Measurements from ENCODE around the gene POLA2.

DNA sequence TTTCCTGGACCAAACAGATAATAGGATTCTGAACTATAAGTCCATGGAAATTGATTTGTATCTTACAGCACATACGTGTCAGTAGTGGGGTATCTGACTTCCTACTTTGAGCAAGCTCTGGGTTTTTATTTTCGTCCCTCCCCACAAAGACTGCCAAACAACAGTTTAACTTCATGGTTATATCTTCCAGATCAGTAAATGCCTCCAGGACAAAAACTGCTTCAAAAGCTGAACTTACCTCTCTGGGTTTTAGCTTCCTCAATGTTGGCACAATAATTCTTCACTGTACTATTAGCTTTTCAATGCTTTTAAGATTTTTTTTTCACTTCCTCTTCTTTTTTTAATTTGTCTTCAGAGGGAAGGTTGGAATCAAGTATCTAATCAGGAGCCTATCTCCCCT is 67.7 kb downstream of the POLA2 start:
- TF ChIP-seq, protein P1, sequence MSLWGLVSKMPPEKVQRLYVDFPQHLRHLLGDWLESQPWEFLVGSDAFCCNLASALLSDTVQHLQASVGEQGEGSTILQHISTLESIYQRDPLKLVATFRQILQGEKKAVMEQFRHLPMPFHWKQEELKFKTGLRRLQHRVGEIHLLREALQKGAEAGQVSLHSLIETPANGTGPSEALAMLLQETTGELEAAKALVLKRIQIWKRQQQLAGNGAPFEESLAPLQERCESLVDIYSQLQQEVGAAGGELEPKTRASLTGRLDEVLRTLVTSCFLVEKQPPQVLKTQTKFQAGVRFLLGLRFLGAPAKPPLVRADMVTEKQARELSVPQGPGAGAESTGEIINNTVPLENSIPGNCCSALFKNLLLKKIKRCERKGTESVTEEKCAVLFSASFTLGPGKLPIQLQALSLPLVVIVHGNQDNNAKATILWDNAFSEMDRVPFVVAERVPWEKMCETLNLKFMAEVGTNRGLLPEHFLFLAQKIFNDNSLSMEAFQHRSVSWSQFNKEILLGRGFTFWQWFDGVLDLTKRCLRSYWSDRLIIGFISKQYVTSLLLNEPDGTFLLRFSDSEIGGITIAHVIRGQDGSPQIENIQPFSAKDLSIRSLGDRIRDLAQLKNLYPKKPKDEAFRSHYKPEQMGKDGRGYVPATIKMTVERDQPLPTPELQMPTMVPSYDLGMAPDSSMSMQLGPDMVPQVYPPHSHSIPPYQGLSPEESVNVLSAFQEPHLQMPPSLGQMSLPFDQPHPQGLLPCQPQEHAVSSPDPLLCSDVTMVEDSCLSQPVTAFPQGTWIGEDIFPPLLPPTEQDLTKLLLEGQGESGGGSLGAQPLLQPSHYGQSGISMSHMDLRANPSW (CRISPR knock-in tag; conservative IDR thresholded peaks at IDR 0.05; ENCODE audit: low read depth) = no peak
- TF ChIP-seq, protein P2, sequence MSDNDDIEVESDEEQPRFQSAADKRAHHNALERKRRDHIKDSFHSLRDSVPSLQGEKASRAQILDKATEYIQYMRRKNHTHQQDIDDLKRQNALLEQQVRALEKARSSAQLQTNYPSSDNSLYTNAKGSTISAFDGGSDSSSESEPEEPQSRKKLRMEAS (CRISPR knock-in tag; IDR thresholded peaks at IDR 0.05) = no peak
- TF ChIP-seq, protein P3, sequence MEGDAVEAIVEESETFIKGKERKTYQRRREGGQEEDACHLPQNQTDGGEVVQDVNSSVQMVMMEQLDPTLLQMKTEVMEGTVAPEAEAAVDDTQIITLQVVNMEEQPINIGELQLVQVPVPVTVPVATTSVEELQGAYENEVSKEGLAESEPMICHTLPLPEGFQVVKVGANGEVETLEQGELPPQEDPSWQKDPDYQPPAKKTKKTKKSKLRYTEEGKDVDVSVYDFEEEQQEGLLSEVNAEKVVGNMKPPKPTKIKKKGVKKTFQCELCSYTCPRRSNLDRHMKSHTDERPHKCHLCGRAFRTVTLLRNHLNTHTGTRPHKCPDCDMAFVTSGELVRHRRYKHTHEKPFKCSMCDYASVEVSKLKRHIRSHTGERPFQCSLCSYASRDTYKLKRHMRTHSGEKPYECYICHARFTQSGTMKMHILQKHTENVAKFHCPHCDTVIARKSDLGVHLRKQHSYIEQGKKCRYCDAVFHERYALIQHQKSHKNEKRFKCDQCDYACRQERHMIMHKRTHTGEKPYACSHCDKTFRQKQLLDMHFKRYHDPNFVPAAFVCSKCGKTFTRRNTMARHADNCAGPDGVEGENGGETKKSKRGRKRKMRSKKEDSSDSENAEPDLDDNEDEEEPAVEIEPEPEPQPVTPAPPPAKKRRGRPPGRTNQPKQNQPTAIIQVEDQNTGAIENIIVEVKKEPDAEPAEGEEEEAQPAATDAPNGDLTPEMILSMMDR (IDR thresholded peaks at IDR 0.05) = no peak
- TF ChIP-seq, protein P4, sequence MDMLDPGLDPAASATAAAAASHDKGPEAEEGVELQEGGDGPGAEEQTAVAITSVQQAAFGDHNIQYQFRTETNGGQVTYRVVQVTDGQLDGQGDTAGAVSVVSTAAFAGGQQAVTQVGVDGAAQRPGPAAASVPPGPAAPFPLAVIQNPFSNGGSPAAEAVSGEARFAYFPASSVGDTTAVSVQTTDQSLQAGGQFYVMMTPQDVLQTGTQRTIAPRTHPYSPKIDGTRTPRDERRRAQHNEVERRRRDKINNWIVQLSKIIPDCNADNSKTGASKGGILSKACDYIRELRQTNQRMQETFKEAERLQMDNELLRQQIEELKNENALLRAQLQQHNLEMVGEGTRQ (CRISPR knock-in tag; IDR thresholded peaks at IDR 0.05) = no peak
- TF ChIP-seq NFE2L1 (CRISPR knock-in tag; IDR thresholded peaks at IDR 0.05) (no peak), IRF2 (CRISPR knock-in tag; IDR thresholded peaks at IDR 0.05; ENCODE audit: borderline replicate concordance, low read depth) (no peak), ZNF121 (CRISPR knock-in tag; IDR thresholded peaks at IDR 0.05) (no peak), TEAD4 (CRISPR knock-in tag; IDR thresholded peaks at IDR 0.05) (no peak), NR3C1 (CRISPR knock-in tag; conservative IDR thresholded peaks at IDR 0.05; ENCODE audit: low read depth) (no peak)
- TF ChIP-seq, protein P5, sequence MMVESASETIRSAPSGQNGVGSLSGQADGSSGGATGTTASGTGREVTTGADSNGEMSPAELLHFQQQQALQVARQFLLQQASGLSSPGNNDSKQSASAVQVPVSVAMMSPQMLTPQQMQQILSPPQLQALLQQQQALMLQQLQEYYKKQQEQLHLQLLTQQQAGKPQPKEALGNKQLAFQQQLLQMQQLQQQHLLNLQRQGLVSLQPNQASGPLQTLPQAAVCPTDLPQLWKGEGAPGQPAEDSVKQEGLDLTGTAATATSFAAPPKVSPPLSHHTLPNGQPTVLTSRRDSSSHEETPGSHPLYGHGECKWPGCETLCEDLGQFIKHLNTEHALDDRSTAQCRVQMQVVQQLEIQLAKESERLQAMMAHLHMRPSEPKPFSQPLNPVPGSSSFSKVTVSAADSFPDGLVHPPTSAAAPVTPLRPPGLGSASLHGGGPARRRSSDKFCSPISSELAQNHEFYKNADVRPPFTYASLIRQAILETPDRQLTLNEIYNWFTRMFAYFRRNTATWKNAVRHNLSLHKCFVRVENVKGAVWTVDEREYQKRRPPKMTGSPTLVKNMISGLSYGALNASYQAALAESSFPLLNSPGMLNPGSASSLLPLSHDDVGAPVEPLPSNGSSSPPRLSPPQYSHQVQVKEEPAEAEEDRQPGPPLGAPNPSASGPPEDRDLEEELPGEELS (CRISPR knock-in tag; IDR thresholded peaks at IDR 0.05) = no peak
- TF ChIP-seq, protein P6, sequence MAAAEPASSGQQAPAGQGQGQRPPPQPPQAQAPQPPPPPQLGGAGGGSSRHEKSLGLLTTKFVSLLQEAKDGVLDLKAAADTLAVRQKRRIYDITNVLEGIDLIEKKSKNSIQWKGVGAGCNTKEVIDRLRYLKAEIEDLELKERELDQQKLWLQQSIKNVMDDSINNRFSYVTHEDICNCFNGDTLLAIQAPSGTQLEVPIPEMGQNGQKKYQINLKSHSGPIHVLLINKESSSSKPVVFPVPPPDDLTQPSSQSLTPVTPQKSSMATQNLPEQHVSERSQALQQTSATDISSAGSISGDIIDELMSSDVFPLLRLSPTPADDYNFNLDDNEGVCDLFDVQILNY (CRISPR knock-in tag; IDR thresholded peaks at IDR 0.05) = no peak
- TF ChIP-seq, protein P7, sequence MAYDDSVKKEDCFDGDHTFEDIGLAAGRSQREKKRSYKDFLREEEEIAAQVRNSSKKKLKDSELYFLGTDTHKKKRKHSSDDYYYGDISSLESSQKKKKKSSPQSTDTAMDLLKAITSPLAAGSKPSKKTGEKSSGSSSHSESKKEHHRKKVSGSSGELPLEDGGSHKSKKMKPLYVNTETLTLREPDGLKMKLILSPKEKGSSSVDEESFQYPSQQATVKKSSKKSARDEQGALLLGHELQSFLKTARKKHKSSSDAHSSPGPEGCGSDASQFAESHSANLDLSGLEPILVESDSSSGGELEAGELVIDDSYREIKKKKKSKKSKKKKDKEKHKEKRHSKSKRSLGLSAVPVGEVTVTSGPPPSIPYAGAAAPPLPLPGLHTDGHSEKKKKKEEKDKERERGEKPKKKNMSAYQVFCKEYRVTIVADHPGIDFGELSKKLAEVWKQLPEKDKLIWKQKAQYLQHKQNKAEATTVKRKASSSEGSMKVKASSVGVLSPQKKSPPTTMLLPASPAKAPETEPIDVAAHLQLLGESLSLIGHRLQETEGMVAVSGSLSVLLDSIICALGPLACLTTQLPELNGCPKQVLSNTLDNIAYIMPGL (CRISPR knock-in tag; IDR thresholded peaks at IDR 0.05) = no peak
- TF ChIP-seq, protein P8, sequence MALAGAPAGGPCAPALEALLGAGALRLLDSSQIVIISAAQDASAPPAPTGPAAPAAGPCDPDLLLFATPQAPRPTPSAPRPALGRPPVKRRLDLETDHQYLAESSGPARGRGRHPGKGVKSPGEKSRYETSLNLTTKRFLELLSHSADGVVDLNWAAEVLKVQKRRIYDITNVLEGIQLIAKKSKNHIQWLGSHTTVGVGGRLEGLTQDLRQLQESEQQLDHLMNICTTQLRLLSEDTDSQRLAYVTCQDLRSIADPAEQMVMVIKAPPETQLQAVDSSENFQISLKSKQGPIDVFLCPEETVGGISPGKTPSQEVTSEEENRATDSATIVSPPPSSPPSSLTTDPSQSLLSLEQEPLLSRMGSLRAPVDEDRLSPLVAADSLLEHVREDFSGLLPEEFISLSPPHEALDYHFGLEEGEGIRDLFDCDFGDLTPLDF (CRISPR knock-in tag; IDR thresholded peaks at IDR 0.05) = no peak
- TF ChIP-seq, protein P9, sequence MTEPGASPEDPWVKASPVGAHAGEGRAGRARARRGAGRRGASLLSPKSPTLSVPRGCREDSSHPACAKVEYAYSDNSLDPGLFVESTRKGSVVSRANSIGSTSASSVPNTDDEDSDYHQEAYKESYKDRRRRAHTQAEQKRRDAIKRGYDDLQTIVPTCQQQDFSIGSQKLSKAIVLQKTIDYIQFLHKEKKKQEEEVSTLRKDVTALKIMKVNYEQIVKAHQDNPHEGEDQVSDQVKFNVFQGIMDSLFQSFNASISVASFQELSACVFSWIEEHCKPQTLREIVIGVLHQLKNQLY (CRISPR knock-in tag; IDR thresholded peaks at IDR 0.05) = no peak
